Dedifferentiated amniotic fluid mesenchymal stem cell (primary cell): ENCODE data around the gene ATPAF2.
"Not testable (repeated sequence)": the region's sequence is repeated elsewhere in the genome, so short reads cannot be mapped to it uniquely, and the experiment has no call there.

Experiments used
- DNase-seq: peaks from one replicate; pipeline ENCODE4 v3.0.0-alpha.2; 2016; ENCODE audit errors: extremely low spot score

Gene ATPAF2

GRCh38 chr17:18009609-18010420 lies 29.2 kb downstream of the ATPAF2 start:
- DNase-seq, result no peak

GRCh38 chr17:18008496-18009268 lies 30.3 kb downstream of the ATPAF2 start:
- DNase-seq, result peak; percentile 22

- DNase-seq, result no peak
These were observed 32.3 kb downstream of the ATPAF2 start for GRCh38 chr17:18006495-18007239.

GRCh38 chr17:18005496-18005895 lies 33.5 kb downstream of the ATPAF2 start:
- no peak for DNase-seq

- no peak for DNase-seq
These were observed 34.1 kb downstream of the ATPAF2 start for GRCh38 chr17:18004884-18005305.

- no peak for DNase-seq
These were observed 34.6 kb downstream of the ATPAF2 start for GRCh38 chr17:18004345-18004744.

GRCh38 chr17:18002171-18002570 lies 36.8 kb downstream of the ATPAF2 start:
- DNase-seq, result no peak

GRCh38 chr17:18000030-18000408 lies 38.9 kb downstream of the ATPAF2 start:
- DNase-seq, result no peak

GRCh38 chr17:17999364-18000029 lies 39.5 kb downstream of the ATPAF2 start:
- no peak for DNase-seq

- no peak for DNase-seq
These were observed 40.0 kb downstream of the ATPAF2 start for GRCh38 chr17:17998934-17999333.

GRCh38 chr17:17995887-17996286 lies 43.1 kb downstream of the ATPAF2 start:
- not testable (repeated sequence) for DNase-seq

- peak; percentile 18 for DNase-seq
These were observed 44.5 kb downstream of the ATPAF2 start for GRCh38 chr17:17994271-17995069.

- DNase-seq, result no peak
These were observed 45.1 kb downstream of the ATPAF2 start for GRCh38 chr17:17993852-17994251.

- DNase-seq, result no peak
These were observed 45.6 kb downstream of the ATPAF2 start for GRCh38 chr17:17993366-17993765.

- DNase-seq, result no peak
These were observed 48.7 kb downstream of the ATPAF2 start for GRCh38 chr17:17990282-17990681.

GRCh38 chr17:17989618-17990017 lies 49.4 kb downstream of the ATPAF2 start:
- DNase-seq, result no peak

GRCh38 chr17:17989081-17989480 lies 49.9 kb downstream of the ATPAF2 start:
- DNase-seq, result no peak

GRCh38 chr17:17988427-17988945 lies 50.5 kb downstream of the ATPAF2 start:
- DNase-seq, result no peak

GRCh38 chr17:17987901-17988300 lies 51.1 kb downstream of the ATPAF2 start:
- DNase-seq, result no peak

GRCh38 chr17:17987187-17987896 lies 51.6 kb downstream of the ATPAF2 start:
- DNase-seq, result no peak
